ENCODE data around the gene CMSS1. TPM values are rescaled to one million over a fixed set of nuclear protein-coding genes. Genes with fewer than 3 reads are reported as not detected.

Gene CMSS1
- total RNA-seq, 1 experiment from 2014 or later, result 64.1 TPM

- no peaks in the 10 kb centered on the region for H3K36me3 ChIP-seq (ENCODE audit: control insufficient read depth in 1 of 2, insufficient read depth in 2 of 2, low read length in 2 of 2)
- peaks cover 0 to 8% of the 10 kb centered on the region in 2 experiments; a peak in 2 of 4 replicates for H3K4me1 ChIP-seq (ENCODE audit: control insufficient read depth in 1 of 2, insufficient read depth in 2 of 2, low read length in 2 of 2)
- H3K9ac ChIP-seq (ENCODE audit: low read length), result no peak overlapping the region
- no peaks in the 10 kb centered on the region for H4K20me1 ChIP-seq (ENCODE audit: insufficient read depth)
- no peak for TF ChIP-seq YY1 (IDR thresholded peaks at IDR 0.05; ENCODE audit: extremely low read depth, insufficient replicate concordance, low read depth, low read length)
- TF ChIP-seq SRF (IDR thresholded peaks at IDR 0.05; ENCODE audit: low read depth), result no peak
- no peak for TF ChIP-seq CEBPB (IDR thresholded peaks at IDR 0.05; ENCODE audit: low read depth)
- TF ChIP-seq, protein P1, sequence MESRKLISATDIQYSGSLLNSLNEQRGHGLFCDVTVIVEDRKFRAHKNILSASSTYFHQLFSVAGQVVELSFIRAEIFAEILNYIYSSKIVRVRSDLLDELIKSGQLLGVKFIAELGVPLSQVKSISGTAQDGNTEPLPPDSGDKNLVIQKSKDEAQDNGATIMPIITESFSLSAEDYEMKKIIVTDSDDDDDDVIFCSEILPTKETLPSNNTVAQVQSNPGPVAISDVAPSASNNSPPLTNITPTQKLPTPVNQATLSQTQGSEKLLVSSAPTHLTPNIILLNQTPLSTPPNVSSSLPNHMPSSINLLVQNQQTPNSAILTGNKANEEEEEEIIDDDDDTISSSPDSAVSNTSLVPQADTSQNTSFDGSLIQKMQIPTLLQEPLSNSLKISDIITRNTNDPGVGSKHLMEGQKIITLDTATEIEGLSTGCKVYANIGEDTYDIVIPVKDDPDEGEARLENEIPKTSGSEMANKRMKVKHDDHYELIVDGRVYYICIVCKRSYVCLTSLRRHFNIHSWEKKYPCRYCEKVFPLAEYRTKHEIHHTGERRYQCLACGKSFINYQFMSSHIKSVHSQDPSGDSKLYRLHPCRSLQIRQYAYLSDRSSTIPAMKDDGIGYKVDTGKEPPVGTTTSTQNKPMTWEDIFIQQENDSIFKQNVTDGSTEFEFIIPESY (IDR thresholded peaks at IDR 0.05; ENCODE audit: extremely low read depth, insufficient replicate concordance, low read length), result no peak
- H3K4me2 ChIP-seq (ENCODE audit: low read length), result no peak overlapping the region
- no peak overlapping the region for H3K27ac ChIP-seq (ENCODE audit: low read depth, low read length)
- intact Hi-C loops (cut with micrococcal nuclease), result no loop called here
- CTCF ChIA-PET, result no interaction called here
- POLR2A ChIA-PET, result no interaction called here
- no peaks in the 10 kb centered on the region for H3K79me2 ChIP-seq (ENCODE audit: insufficient read depth, low read length)
- no peak for DNase-seq (ENCODE audit: low read depth, low spot score)
- BruUV-seq (replicated peaks), result no TSS peak
- no peaks in the 10 kb centered on the region for H3K9me2 ChIP-seq (ENCODE audit: insufficient read depth)
- H2AFZ ChIP-seq (ENCODE audit: low read depth, low read length, poor library complexity, severe bottlenecking), result no peak overlapping the region
- no peaks in the 10 kb centered on the region for H3K27me3 ChIP-seq (ENCODE audit: insufficient read depth, low read length)
- RAD21 ChIA-PET (ENCODE audit: low non-redundant PET in 1 of 2, low total read pairs in 2 of 2, uncharacterized antibody in 2 of 2, unreplicated experiment in 2 of 2), result no interaction called here
- H3K4me3 ChIP-seq (replicated peaks in 1 of 2; ENCODE audit: low read depth in 1 of 2, low read length in 2 of 2), result no peak overlapping the region
- no peak for ATAC-seq
- no peaks in the 10 kb centered on the region for H3K9me3 ChIP-seq (ENCODE audit: control insufficient read depth in 1 of 2, insufficient read depth in 1 of 2, low read depth in 1 of 2, low read length in 2 of 2)
Observed at GRCh38 chr3:99923873-99924272, 106.2 kb downstream of the CMSS1 start.

DNA sequence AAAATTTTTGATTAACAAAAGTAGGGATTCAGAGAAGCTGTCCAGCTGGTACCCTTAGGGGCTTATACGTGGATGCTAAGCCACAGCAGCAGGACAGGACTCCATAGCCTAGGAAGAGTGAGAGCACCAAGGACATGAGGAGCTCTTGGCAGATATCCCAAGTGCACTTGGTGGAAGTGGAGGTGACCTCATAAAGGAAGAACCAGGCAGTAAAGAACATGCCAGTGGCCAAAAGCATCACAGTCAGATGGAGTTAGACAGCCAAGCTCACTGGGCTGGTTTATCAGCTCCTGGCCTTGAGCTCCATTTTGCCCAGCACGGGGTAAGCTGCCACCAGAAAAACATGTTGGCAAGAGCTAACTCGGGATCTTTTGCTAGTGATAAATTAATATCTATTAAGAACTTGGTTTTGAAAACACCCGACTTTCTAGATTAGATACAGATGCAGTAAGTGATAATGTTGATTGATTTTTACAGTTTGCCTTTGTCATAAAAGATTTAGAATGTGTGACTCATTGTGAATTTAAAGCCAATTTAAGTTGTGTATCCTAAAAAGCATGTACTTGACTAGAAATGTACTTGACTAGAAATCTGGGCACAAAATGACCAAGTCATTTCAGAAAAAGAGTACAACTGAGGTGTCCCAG is 108.0 kb downstream of the CMSS1 start:
- Histone ChIP-seq H4K20me1 (ENCODE audit: insufficient read depth) (no peaks in the 10 kb centered on the region), H3K36me3 (ENCODE audit: control insufficient read depth in 1 of 2, insufficient read depth in 2 of 2, low read length in 2 of 2) (no peaks in the 10 kb centered on the region), H3K27me3 (ENCODE audit: insufficient read depth, low read length) (no peaks in the 10 kb centered on the region), H3K9me2 (ENCODE audit: insufficient read depth) (no peaks in the 10 kb centered on the region), H3K4me3 (replicated peaks in 1 of 2; ENCODE audit: low read depth in 1 of 2, low read length in 2 of 2) (no peak overlapping the region), H3K4me1 (ENCODE audit: control insufficient read depth in 1 of 2, insufficient read depth in 2 of 2, low read length in 2 of 2) (peaks cover 0 to 8% of the 10 kb centered on the region in 2 experiments; a peak in 2 of 4 replicates), H3K27ac (ENCODE audit: low read depth, low read length) (no peak overlapping the region), H2AFZ (ENCODE audit: low read depth, low read length, poor library complexity, severe bottlenecking) (no peak overlapping the region), H3K4me2 (ENCODE audit: low read length) (peak overlapping the region; percentile 0; the same call in 1 of the 2 replicates), H3K79me2 (ENCODE audit: insufficient read depth, low read length) (no peaks in the 10 kb centered on the region), H3K9me3 (ENCODE audit: control insufficient read depth in 1 of 2, insufficient read depth in 1 of 2, low read depth in 1 of 2, low read length in 2 of 2) (no peaks in the 10 kb centered on the region), H3K9ac (ENCODE audit: low read length) (no peak overlapping the region)
- intact Hi-C loops (cut with micrococcal nuclease), result no loop called here
- CTCF ChIA-PET, result interaction anchor here (0.6 kb wide), 1 partner anchor 1271 kb away, joined by 3 read pairs; no protein-coding TSS in a partner anchor
- BruUV-seq (replicated peaks), result no TSS peak
- no peak for TF ChIP-seq EZH2 (IDR thresholded peaks at IDR 0.05)
- no peak for TF ChIP-seq SRF (IDR thresholded peaks at IDR 0.05; ENCODE audit: low read depth)
- TF ChIP-seq, protein P1 (IDR thresholded peaks at IDR 0.05; ENCODE audit: extremely low read depth, insufficient replicate concordance, low read length), result no peak
- no peak for TF ChIP-seq ELF1 (IDR thresholded peaks at IDR 0.05; ENCODE audit: borderline replicate concordance, low read depth)
- no peak for TF ChIP-seq POLR2AphosphoS5 (IDR thresholded peaks at IDR 0.05; ENCODE audit: low read depth, low read length)
- no peak for TF ChIP-seq ZFX (IDR thresholded peaks at IDR 0.05)
- peak; percentile 38 for TF ChIP-seq TCF7L2 (IDR thresholded peaks at IDR 0.05; ENCODE audit: borderline replicate concordance, extremely low read depth, insufficient read depth, insufficient read length)
- peak; percentile 40; the same call in 1 of the 2 replicates for TF ChIP-seq CBX3 (IDR thresholded peaks at IDR 0.05; ENCODE audit: low read depth)
- no peak for TF ChIP-seq SIN3A (IDR thresholded peaks at IDR 0.05; ENCODE audit: low read depth)
- TF ChIP-seq, protein P2, sequence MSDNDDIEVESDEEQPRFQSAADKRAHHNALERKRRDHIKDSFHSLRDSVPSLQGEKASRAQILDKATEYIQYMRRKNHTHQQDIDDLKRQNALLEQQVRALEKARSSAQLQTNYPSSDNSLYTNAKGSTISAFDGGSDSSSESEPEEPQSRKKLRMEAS (IDR thresholded peaks at IDR 0.05), result no peak
- ATAC-seq (peak; percentile 59; the same call in 1 of the 2 replicates), DNase-seq (ENCODE audit: low read depth, low spot score) (no peak)
- POLR2A ChIA-PET, result interaction anchor here (1.1 kb wide), 1 partner anchor 8 kb away, joined by 4 read pairs; no protein-coding TSS in a partner anchor
- RAD21 ChIA-PET (ENCODE audit: low non-redundant PET in 1 of 2, low total read pairs in 2 of 2, uncharacterized antibody in 2 of 2, unreplicated experiment in 2 of 2), result no interaction called here
